ENCODE results near the gene C2orf49. TPM values are rescaled to one million over a fixed set of nuclear protein-coding genes. Genes with fewer than 3 reads are reported as not detected.

C2orf49 gene
- total and polyA plus RNA-seq, 2 donors (not counting 3 experiments of a cell fraction or from before 2014, with no cell fraction given) = 4.6 to 15.0 TPM

DNA sequence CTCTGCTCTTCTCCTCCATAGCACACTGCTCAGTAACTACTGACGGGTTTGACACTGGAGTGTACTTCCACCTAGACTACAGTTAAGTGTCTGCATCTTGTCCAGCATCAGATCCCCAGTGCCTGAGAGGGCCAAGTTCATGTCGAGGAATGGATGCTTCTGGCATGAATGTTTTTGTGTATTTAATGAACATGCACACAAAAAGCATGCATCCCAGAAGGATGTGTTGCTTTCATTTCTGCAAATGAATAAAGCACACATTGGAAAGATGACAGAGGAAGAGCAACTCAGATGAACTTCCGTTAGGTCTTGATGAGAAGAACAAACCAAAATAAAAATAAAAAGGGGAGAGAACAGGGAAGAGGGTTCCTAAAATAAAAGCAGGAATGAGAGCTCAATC lies 27.9 kb downstream of the C2orf49 start:
- ChIA-PET CTCF (interaction anchor here (1.1 kb wide), 1 partner anchor 156 kb away, joined by 6 read pairs; no protein-coding TSS in a partner anchor), POLR2A (no interaction called here)
- Histone ChIP-seq H3K9me3 (replicated peaks; ENCODE audit: control insufficient read depth, insufficient read depth, low read length) (no peaks in the 10 kb centered on the region), H3K9ac (replicated peaks; ENCODE audit: extremely low read depth, insufficient read depth, low read length) (no peak overlapping the region), H3K79me2 (ENCODE audit: control insufficient read depth, insufficient read depth, low read length) (peaks cover 45% of the 10 kb centered on the region), H3K27me3 (ENCODE audit: control insufficient read depth in 2 of 2, insufficient read depth in 2 of 2, low read length in 2 of 2) (no peaks in the 10 kb centered on the region), H3K4me2 (ENCODE audit: insufficient read depth, low read length) (no peak overlapping the region), H3K9me1 (replicated peaks; ENCODE audit: control insufficient read depth, extremely low read depth, insufficient read depth, low read length) (no peaks in the 10 kb centered on the region), H3K4me1 (ENCODE audit: control insufficient read depth, extremely low read depth, insufficient read depth, low read length) (peaks cover 3% of the 10 kb centered on the region), H4K20me1 (replicated peaks; ENCODE audit: control insufficient read depth, extremely low read depth, insufficient read depth, low read length) (peaks cover 2% of the 10 kb centered on the region), H3K36me3 (ENCODE audit: control insufficient read depth in 2 of 2, extremely low read depth in 1 of 2, insufficient read depth in 2 of 2, low read length in 2 of 2) (peaks cover 69 to 72% of the 10 kb centered on the region in 2 experiments), H3K27ac (ENCODE audit: insufficient read depth, low read depth, low read length) (no peak overlapping the region), H3K4me3 (replicated peaks in 1 of 3; ENCODE audit: insufficient read depth in 1 of 3, low read depth in 1 of 3, low read length in 3 of 3) (no peak overlapping the region), H2AFZ (ENCODE audit: low read depth, low read length) (no peak overlapping the region)
- DNase-seq (ENCODE audit: low read depth, low spot score) (no peak), FAIRE-seq (no peak)
- dilution Hi-C loops (cut with MboI; ENCODE audit: extremely low pct_ligation_motif_present, low sequenced_read_pairs) = no loop called here
- no TSS peak for BruUV-seq (replicated peaks)
- TF ChIP-seq GATA2 (IDR thresholded peaks at IDR 0.05; ENCODE audit: insufficient read depth, insufficient read length, low read depth, low read length) (no peak), JUN (IDR thresholded peaks at IDR 0.05; ENCODE audit: borderline replicate concordance, insufficient read depth, insufficient read length, low read depth) (no peak)
- TF ChIP-seq, protein P1, sequence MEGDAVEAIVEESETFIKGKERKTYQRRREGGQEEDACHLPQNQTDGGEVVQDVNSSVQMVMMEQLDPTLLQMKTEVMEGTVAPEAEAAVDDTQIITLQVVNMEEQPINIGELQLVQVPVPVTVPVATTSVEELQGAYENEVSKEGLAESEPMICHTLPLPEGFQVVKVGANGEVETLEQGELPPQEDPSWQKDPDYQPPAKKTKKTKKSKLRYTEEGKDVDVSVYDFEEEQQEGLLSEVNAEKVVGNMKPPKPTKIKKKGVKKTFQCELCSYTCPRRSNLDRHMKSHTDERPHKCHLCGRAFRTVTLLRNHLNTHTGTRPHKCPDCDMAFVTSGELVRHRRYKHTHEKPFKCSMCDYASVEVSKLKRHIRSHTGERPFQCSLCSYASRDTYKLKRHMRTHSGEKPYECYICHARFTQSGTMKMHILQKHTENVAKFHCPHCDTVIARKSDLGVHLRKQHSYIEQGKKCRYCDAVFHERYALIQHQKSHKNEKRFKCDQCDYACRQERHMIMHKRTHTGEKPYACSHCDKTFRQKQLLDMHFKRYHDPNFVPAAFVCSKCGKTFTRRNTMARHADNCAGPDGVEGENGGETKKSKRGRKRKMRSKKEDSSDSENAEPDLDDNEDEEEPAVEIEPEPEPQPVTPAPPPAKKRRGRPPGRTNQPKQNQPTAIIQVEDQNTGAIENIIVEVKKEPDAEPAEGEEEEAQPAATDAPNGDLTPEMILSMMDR (IDR thresholded peaks at IDR 0.05; ENCODE audit: extremely low read depth in 1 of 2, insufficient read depth in 1 of 2, low read depth in 1 of 2, low read length in 2 of 2) = no peak
- intact Hi-C loops (cut with micrococcal nuclease) = no loop called here

DNA sequence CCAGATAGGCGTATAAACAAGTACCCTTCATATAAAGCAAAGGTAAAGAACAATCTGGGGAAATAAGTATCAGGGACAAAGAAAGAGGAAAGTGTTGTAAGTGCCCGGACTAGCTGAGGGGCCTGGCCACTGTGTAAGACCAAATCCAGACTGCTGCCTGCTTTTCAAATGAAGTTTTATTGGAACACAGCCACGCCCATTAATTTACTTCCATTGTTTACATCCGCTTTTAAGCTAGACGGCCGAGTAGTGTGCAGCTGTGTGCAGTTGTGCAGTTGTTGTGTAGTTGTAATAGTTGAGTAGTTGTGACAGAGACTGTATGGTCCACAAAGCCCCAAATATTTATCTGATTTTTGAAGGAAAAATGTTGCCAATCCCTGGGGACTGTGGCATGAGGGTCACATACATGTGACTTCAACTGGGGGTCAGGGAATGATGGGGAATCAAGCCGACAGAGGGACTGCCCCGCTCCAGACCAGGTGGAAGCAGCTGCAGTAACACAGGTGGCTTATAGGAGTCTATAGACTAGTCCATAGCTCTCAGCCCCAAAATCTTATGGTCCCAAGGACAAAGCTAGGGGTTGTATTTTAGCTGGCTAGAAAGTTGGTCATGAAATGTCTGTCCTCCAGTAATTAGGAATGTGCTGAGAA lies 31.5 kb downstream of the C2orf49 start:
- Histone ChIP-seq H3K4me3 (replicated peaks in 1 of 3; ENCODE audit: insufficient read depth in 1 of 3, low read depth in 1 of 3, low read length in 3 of 3) (no peak overlapping the region), H3K79me2 (ENCODE audit: control insufficient read depth, insufficient read depth, low read length) (peaks cover 71% of the 10 kb centered on the region), H3K9ac (replicated peaks; ENCODE audit: extremely low read depth, insufficient read depth, low read length) (no peak overlapping the region), H2AFZ (ENCODE audit: low read depth, low read length) (no peak overlapping the region), H3K36me3 (ENCODE audit: control insufficient read depth in 2 of 2, extremely low read depth in 1 of 2, insufficient read depth in 2 of 2, low read length in 2 of 2) (peaks cover 59 to 71% of the 10 kb centered on the region in 2 experiments), H4K20me1 (replicated peaks; ENCODE audit: control insufficient read depth, extremely low read depth, insufficient read depth, low read length) (peaks cover 2% of the 10 kb centered on the region), H3K4me1 (ENCODE audit: control insufficient read depth, extremely low read depth, insufficient read depth, low read length) (peaks cover 17% of the 10 kb centered on the region), H3K9me1 (replicated peaks; ENCODE audit: control insufficient read depth, extremely low read depth, insufficient read depth, low read length) (no peaks in the 10 kb centered on the region), H3K9me3 (replicated peaks; ENCODE audit: control insufficient read depth, insufficient read depth, low read length) (no peaks in the 10 kb centered on the region), H3K27ac (ENCODE audit: insufficient read depth, low read depth, low read length) (no peak overlapping the region), H3K27me3 (ENCODE audit: control insufficient read depth in 2 of 2, insufficient read depth in 2 of 2, low read length in 2 of 2) (no peaks in the 10 kb centered on the region), H3K4me2 (ENCODE audit: insufficient read depth, low read length) (no peak overlapping the region)
- no TSS peak for BruUV-seq (replicated peaks)
- dilution Hi-C loops (cut with MboI; ENCODE audit: extremely low pct_ligation_motif_present, low sequenced_read_pairs) (no loop called here), intact Hi-C loops (cut with micrococcal nuclease) (no loop called here)
- ChIA-PET POLR2A (no interaction called here), CTCF (interaction anchor here (0.9 to 3.3 kb wide), 7 partner anchors 20 to 153 kb away, joined by 3 to 28 read pairs (median 3); no protein-coding TSS in a partner anchor)
- FAIRE-seq (no peak), DNase-seq (ENCODE audit: low read depth, low spot score) (peak; percentile 6)
- no peak for TF ChIP-seq POLR2AphosphoS5 (IDR thresholded peaks at IDR 0.05; ENCODE audit: insufficient read depth, low read depth, low read length)
- TF ChIP-seq GATA2 (IDR thresholded peaks at IDR 0.05; ENCODE audit: insufficient read depth, insufficient read length, low read depth, low read length) = no peak
- TF ChIP-seq JUN (IDR thresholded peaks at IDR 0.05; ENCODE audit: borderline replicate concordance, insufficient read depth, insufficient read length, low read depth) = no peak
- TF ChIP-seq, protein P2, sequence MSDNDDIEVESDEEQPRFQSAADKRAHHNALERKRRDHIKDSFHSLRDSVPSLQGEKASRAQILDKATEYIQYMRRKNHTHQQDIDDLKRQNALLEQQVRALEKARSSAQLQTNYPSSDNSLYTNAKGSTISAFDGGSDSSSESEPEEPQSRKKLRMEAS (IDR thresholded peaks at IDR 0.05; ENCODE audit: insufficient read depth, insufficient read length) = no peak
- TF ChIP-seq MYC (IDR thresholded peaks at IDR 0.05; ENCODE audit: low read depth, low read length) = no peak
- TF ChIP-seq EZH2 (IDR thresholded peaks at IDR 0.05; ENCODE audit: borderline replicate concordance, low read depth, low read length, severe bottlenecking) = no peak
- TF ChIP-seq, protein P1 (IDR thresholded peaks at IDR 0.05; ENCODE audit: extremely low read depth in 1 of 2, insufficient read depth in 1 of 2, low read depth in 1 of 2, low read length in 2 of 2) = no peak

Measured in endothelial cell of umbilical vein (primary cell).